OCI-LY3 (cell line): ENCODE measurements around the gene ZNF511.

ENCODE experiments used
- EZH2phosphoT487 ChIP-seq: fragments of 200-600 bp; shearing (Covaris generic); IDR thresholded peaks from 2 replicates; pipeline ENCODE4 v1.6.1; 2018; ENCODE audit warnings: antibody characterized with exemption, mixed run types, low read depth
- TF ChIP-seq, protein P1 (sequence below): fragments of 200-600, 300-600 bp; sonication (generic); IDR thresholded peaks from 2 replicates; pipeline ENCODE4 v1.5.1; 2014; ENCODE audit warnings: antibody characterized with exemption, low read length, low read depth

GRCh38 chr10:133339708-133340380 lies 31.1 kb downstream of the ZNF511 start:
- TF ChIP-seq, protein P1, sequence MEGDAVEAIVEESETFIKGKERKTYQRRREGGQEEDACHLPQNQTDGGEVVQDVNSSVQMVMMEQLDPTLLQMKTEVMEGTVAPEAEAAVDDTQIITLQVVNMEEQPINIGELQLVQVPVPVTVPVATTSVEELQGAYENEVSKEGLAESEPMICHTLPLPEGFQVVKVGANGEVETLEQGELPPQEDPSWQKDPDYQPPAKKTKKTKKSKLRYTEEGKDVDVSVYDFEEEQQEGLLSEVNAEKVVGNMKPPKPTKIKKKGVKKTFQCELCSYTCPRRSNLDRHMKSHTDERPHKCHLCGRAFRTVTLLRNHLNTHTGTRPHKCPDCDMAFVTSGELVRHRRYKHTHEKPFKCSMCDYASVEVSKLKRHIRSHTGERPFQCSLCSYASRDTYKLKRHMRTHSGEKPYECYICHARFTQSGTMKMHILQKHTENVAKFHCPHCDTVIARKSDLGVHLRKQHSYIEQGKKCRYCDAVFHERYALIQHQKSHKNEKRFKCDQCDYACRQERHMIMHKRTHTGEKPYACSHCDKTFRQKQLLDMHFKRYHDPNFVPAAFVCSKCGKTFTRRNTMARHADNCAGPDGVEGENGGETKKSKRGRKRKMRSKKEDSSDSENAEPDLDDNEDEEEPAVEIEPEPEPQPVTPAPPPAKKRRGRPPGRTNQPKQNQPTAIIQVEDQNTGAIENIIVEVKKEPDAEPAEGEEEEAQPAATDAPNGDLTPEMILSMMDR = no peak
- no peak for TF ChIP-seq EZH2phosphoT487
